Fibroblast of upper back skin (primary cell): ENCODE results near the gene RICTOR.

Experiments used
- DNase-seq: peaks from one replicate; pipeline ENCODE4 v3.0.0-alpha.2; 2013

Gene RICTOR

DNA sequence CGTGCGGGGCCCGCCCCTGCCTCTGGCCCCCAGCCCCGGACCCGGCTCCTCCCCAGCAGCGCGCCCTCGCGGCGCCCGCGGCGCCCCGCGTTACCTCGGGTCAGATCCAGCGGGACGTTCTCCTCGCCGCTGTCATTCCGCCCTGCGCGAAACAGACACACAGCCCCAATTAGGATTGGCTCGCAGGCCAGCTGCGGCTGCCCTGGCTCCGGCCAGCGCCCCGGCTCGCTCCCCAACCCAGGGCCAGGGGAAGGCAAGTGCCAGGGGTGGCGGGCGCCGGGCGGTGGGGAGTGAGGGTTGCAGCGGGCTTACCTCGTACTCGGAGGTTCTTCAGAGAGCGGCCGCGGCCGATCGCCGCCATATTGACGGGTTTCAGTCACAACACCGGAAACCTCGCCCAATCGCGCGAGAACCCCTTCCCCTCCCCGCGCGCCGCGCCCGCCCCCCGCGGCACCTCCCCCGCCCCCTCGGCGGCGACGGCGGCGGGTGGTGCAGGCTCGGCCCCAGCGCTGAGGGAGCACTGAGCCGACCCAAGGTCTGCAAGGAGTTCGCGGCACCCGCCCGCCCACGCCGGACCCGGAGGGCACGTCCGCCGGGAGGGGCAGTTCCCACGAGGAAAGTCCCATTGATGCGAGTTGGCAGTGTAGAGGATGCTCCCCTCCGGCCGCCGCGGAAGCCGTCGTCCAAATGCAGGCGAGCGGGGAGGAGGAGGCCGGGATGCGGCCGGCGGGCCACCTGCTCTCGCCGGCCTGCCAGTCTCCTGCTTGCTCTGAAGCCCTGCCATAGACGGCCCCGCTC lies at the start of gene RICTOR:
Gene RICTOR (minus strand): TSS at position 383 of the 798 bp plus-strand sequence. CDS start 22 bp downstream, at position 361.
- DNase-seq = peak; percentile 86

DNA sequence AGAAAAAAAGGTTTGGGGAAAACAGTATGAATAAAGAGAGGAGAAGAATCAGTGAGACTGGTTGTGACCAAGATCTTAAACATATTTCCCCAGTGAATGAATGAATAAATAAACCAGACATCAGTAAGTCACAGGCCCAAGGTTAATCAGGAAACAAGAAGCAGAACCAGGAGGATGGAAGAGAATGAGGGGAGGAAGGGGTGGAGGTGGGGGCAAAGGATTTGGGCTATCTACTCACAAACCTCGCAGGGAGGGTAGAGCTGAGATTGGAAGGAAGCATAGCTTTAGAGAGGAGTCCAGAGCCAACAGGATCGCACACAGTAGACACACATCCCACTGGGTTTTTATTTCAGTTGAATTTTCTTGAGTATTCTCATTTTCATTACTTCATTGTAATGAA lies 47.7 kb upstream of the RICTOR start:
- DNase-seq = no peak

DNA sequence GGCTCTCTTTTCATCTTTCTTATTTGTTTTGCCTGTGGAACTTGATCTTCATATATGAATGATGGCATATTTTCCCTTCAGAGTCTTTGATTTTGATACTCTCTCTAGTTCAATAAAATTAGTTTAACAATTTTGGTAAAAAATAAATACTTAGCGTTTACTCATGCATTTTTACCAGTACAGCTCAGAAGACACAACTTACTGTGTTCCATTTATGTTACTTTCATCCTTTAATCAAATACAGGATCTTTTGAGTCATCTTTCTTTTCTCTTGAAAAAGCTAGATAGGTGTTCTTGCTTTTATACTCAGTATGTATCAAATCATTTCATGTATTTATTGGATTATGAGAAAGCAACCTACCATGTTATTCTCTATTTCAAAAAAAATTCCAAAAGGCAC lies 47.1 kb upstream of the RICTOR start:
- DNase-seq = no peak

DNA sequence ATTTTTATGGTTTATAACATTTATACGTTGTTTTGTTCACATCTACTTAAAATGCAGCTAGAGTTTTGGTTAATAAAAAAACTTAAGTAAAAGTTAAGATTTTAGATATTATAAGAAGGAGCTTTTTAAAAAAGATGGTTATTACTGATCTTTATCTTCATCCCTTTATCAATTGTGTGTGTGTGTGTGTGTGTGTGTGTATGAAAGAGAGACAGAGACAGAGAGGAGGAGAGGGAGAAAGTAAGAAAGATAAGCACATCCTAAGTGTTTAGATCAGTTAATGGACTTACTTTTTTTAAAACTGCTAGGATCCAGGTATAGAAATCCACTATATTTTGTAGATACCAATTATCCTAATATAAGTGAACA lies 45.8 kb upstream of the RICTOR start:
- no peak for DNase-seq

- peak; percentile 10 for DNase-seq
These were observed 45.3 kb upstream of the RICTOR start for GRCh38 chr5:39119404-39120051.

DNA sequence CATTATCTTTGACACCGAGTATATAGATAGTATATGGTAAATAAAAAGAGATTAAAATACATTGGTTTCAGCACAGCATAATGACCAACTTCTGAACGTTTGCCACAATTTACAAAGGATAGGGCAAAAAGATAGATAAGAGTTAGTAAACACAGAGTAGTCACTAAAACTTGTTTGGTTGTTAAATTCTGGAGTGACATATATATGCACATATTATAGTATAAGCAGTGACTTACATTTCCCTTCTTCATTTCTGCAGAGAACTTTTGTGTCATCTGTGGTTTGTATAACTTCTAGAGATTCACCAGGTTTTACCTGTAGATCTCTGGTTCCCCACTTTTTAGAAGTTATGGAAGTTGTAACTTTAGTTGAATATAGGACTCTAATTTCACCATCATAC lies 44.4 kb upstream of the RICTOR start:
- no peak for DNase-seq

DNA sequence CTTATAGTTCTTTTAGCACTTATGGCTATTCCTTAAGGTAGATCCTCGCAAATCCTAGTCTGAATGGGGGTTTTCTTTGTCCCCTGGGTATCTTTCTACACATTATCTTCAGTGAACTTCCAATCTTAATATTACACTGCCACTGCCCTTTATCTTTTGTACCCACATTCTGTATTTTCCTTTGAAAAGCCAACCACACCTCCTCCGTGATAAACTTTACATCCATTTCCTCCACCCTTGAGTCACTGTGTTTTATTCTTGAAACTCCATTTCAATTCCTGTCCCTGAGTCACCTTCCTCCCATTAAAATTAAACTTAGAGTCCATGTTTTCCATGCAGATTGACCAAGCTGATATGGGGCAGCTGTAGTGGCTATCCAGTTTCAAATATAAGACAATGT lies 43.2 kb upstream of the RICTOR start:
- DNase-seq = peak; percentile 17

GRCh38 chr5:39116344-39117170 lies 42.4 kb upstream of the RICTOR start:
- no peak for DNase-seq

DNA sequence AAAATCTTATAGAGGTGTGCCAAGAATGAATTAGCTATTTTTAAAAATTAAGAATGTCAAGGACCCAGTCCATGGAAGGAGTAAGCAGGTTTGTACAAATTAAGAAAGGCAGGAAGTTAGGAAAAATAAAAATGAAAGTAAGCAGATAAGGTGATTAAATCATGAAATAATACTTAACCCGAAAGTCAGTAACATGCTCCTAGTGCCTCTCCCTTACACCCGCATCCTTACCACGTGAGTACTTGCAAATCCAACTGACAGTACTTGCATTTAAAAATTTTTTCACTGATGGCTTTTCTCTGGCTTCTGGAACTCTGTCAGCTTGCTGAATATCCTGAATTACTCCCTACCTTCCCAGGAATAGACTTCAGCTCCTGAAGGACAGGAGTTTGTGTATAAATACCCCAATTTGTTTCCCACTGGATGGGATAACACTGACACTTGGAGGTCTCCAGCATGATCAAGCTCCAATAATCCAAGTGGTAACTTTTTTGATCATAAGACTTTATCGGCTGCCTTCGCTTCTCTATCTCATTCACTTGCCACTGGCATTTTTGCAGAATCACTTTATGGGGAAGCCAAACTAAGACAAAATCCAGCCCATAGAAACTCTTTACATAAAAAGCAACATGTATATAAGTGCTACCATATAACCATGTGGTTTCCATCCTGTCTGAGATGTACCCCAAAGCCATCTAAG lies 41.6 kb upstream of the RICTOR start:
- no peak for DNase-seq

DNA sequence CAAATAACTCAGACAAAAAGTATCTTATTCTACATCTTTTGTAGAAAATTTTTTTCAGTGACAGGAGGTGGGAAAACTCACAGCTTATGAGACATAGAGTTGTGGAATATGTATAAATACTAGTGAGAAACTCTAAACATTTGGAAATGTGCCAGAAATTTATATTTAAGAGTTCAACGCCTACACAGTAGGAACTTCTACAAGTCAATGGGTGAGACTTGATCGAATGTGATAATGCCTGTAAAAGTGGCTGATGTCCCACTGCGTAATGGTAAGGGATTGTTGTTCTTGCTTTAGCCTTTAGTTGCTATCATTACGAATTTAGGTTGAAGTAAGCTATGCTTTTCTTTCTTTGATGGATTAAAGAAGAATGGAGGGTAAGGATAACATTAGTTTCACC lies 40.0 kb upstream of the RICTOR start:
- DNase-seq = no peak

GRCh38 chr5:39113354-39113953 lies 39.3 kb upstream of the RICTOR start:
- no peak for DNase-seq

- no peak for DNase-seq
These were observed 35.4 kb upstream of the RICTOR start for GRCh38 chr5:39109606-39110005.

GRCh38 chr5:39108987-39109386 lies 34.8 kb upstream of the RICTOR start:
- DNase-seq = no peak

DNA sequence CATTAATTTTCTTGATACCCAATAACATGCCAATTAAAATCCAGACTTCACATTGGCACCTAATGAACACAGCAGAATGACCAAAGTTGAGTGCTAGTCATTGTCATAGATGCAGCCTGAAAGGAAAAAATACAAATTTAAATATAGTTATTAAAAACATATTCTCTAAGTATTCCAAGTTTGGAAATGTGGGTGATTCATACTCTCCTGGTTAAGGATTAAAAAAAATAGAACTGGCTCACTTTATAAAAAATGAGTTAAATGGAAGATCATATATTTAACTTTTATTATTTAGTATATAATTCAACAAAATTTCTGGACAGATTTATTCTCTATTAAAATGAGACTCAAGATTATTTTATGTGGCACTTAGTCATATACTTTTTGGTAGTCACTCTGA lies 33.2 kb upstream of the RICTOR start:
- no peak for DNase-seq

- no peak for DNase-seq
These were observed 32.1 kb upstream of the RICTOR start for GRCh38 chr5:39106322-39106721.

DNA sequence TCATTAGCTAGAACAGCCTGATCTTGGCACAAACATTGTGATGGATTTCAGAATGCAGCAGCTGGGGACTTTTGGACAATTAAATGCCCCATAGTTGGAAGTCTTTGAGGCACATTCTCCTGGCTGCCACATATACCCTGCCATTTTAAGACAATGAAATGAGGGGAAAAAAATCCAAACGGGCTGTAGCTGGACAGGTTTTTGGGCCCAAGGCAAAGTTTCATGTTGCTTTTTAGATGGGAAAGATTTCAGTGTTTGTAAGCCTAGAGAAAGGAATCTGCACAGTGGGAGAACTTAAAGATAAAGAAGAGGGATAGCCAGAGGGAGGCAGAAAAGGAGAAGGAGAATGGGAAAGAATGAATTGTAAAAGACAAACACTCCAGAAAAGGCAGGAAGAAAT lies 30.0 kb upstream of the RICTOR start:
- DNase-seq = no peak

- peak; percentile 35 for DNase-seq
These were observed 28.5 kb upstream of the RICTOR start for GRCh38 chr5:39102684-39103155.

DNA sequence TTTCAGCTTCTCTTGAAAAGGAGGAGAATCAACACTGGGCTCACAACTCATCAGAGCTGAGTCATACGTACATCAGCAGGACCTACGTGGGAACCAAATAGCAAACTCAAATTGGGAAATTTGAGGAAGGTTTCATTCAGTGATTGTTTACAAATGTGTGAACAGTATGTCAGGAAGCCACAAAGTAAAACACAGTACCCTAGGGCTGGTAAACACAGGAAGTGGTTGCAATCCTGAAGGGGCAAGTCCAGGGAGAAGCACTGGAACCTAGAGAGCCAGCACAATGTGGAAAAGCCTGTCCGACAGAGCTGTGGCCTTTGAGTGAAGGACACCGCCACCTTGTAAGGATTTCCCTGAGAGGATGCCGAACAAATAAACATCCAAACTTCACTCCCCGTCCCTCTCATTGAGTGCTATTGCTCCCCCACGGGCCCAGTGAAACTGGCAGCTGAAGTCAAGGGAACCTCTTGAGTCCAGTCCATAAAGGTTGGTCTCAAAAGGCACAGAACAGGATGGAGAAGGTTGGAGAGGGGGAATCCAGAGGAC lies 26.7 kb upstream of the RICTOR start:
- DNase-seq = peak; percentile 87

- no peak for DNase-seq
These were observed 26.2 kb upstream of the RICTOR start for GRCh38 chr5:39100301-39100850.

- DNase-seq = no peak
These were observed 25.6 kb upstream of the RICTOR start for GRCh38 chr5:39099831-39100230.

GRCh38 chr5:39093352-39093751 lies 19.2 kb upstream of the RICTOR start:
- peak; percentile 38 for DNase-seq
